ENCODE data around the gene KAT14. TPM values are rescaled to one million over a fixed set of nuclear protein-coding genes. Genes with fewer than 3 reads are reported as not detected.
"Not testable (repeated sequence)": the region's sequence is repeated elsewhere in the genome, so short reads cannot be mapped to it uniquely, and the experiment has no call there.

KAT14 gene
- total RNA-seq, 4 donors from 2014 or later, result 13.2 to 22.0 (median 18.6) TPM

DNA sequence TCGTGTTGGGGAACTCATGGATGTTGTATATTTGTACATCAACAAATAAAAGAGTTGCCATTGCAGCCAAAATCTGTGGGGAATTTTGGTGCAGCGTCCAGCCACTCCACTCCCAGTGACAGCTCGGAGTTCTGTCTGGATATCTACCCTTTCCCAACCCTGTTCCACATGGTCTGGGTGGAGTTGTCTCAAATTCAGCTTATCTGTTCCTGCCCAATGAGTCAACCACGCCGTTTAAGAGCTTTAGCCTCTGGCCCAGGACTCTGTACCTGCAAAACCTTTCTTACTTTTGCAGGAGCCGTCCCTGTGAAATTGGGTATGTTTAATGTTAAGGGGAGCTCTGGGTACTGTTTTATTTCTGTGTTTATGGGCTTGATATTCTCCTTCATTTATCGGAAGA lies 46.0 kb upstream of the KAT14 start:
- Histone ChIP-seq H3K4me3 (no peak overlapping the region), H3K27me3 (no peaks in the 10 kb centered on the region), H3K9me3 (no peaks in the 10 kb centered on the region), H3K36me3 (no peaks in the 10 kb centered on the region), H3K27ac (no peak overlapping the region), H3K4me1 (no peaks in the 10 kb centered on the region)
- TF ChIP-seq EP300 (IDR thresholded peaks at IDR 0.05) (no peak), CTCF (IDR thresholded peaks at IDR 0.05) (no peak), POLR2A (IDR thresholded peaks at IDR 0.05) (no peak), POLR2AphosphoS5 (IDR thresholded peaks at IDR 0.05) (no peak)
- DNase-seq (ENCODE audit: low spot score in 2 of 2), result no peak
- 63% methylated on average over 7 of the region's 7 CpGs for WGBS

DNA sequence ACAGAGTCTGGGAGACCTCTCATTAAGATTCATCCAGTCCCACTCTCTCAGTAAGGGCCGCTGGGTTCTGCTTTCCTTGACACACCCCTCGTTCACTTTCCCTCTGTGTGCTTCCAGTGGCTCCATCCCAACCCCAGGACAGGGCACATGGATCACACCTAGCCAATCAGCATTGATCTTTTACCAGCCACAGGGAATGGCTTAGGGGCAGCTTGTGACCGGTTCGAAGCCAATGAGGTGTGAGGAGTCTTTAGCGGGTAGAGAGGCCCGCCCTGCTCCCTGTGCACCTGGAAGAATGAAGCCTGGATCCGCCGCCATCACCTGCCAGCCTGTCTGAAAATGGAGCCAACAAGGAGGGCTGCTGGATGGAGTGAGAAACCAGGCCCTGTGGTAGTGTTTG lies 44.8 kb upstream of the KAT14 start:
- Histone ChIP-seq H3K4me3 (no peak overlapping the region), H3K9me3 (no peaks in the 10 kb centered on the region), H3K27ac (no peak overlapping the region), H3K4me1 (no peaks in the 10 kb centered on the region), H3K36me3 (no peaks in the 10 kb centered on the region), H3K27me3 (no peaks in the 10 kb centered on the region)
- TF ChIP-seq POLR2AphosphoS5 (IDR thresholded peaks at IDR 0.05) (no peak), CTCF (IDR thresholded peaks at IDR 0.05) (no peak), POLR2A (IDR thresholded peaks at IDR 0.05) (no peak), EP300 (IDR thresholded peaks at IDR 0.05) (no peak)
- 73% methylated on average over 6 of the region's 8 CpGs for WGBS
- no peak for DNase-seq (ENCODE audit: low spot score in 2 of 2)

- H3K9me3 ChIP-seq, result no peaks in the 10 kb centered on the region
- H3K27ac ChIP-seq, result no peak overlapping the region
- no peaks in the 10 kb centered on the region for H3K27me3 ChIP-seq
- H3K4me3 ChIP-seq, result no peak overlapping the region
- no peaks in the 10 kb centered on the region for H3K36me3 ChIP-seq
- no peak for DNase-seq (ENCODE audit: low spot score in 2 of 2)
- H3K4me1 ChIP-seq, result no peaks in the 10 kb centered on the region
- TF ChIP-seq CTCF (IDR thresholded peaks at IDR 0.05) (no peak), POLR2AphosphoS5 (IDR thresholded peaks at IDR 0.05) (no peak), POLR2A (IDR thresholded peaks at IDR 0.05) (no peak), EP300 (IDR thresholded peaks at IDR 0.05) (no peak)
- 74% methylated on average over 10 of the region's 10 CpGs for WGBS
Observed at GRCh38 chr20:18093388-18093787, 44.3 kb upstream of the KAT14 start.

DNA sequence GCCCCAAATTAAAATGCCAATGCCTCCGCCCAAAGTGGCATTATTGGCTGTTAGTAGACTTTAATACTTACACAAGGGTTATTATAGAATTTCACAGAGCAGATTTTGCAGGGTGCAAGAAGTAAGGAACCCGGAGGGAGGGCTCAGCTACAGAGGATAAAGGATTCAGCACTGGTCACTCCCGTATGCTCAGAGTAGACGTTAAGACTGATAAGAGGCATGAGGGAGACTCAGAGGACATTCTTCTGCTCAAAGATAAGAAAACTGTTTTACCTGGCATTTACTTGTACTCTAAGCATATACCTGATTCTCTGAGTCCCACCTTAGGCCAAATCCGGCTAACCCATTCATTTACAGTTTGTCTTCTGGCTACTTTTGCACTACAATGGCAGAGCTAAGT lies 43.5 kb upstream of the KAT14 start:
- no peaks in the 10 kb centered on the region for H3K27me3 ChIP-seq
- 92% methylated on average over 5 of the region's 5 CpGs for whole genome bisulfite sequencing
- no peak for DNase-seq (ENCODE audit: low spot score in 2 of 2)
- H3K27ac ChIP-seq, result no peak overlapping the region
- H3K4me1 ChIP-seq, result no peaks in the 10 kb centered on the region
- TF ChIP-seq POLR2AphosphoS5 (IDR thresholded peaks at IDR 0.05) (no peak), EP300 (IDR thresholded peaks at IDR 0.05) (no peak), POLR2A (IDR thresholded peaks at IDR 0.05) (no peak), CTCF (IDR thresholded peaks at IDR 0.05) (no peak)
- H3K9me3 ChIP-seq, result no peaks in the 10 kb centered on the region
- no peaks in the 10 kb centered on the region for H3K36me3 ChIP-seq
- H3K4me3 ChIP-seq, result no peak overlapping the region

- H3K27ac ChIP-seq; H3K27me3 ChIP-seq; H3K4me3 ChIP-seq; H3K9me3 ChIP-seq; DNase-seq (ENCODE audit: low spot score in 2 of 2); H3K4me1 ChIP-seq; H3K36me3 ChIP-seq: not testable (repeated sequence)
- WGBS, result 95% methylated on average over 11 of the region's 11 CpGs
Observed at GRCh38 chr20:18100569-18100968, 37.1 kb upstream of the KAT14 start.

DNA sequence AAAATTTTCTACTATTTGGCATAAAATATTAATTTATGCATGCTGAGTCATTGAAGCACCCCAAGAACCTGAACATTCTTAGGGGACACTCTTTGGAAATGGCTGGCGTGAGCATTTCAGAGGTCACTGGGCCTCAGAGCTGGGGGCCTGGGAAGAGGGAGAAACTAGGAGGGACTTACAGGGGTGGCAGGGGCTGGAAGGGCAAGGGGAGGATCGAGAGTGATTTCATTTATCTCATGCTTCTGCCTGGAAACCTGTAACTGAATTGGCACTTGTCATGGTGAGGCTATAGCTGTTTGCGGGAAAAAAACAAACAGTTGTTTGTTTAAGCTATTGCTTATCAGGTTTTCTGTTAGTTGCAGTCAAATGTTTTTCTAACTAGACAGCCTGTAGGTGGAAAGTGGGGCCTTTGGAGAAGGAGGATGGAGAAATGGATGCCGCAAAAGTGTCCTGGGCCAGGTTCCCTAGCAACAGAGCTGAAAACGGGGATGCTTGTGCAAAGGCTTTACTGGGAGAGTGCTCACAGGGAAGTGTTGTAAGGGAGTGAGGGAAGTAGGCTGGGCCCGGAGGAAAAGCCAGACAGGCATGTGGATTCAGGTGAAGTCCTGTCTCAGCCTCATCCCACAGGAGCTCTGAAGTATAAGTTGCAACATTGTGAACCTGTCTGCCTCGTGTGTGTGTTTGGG lies 36.4 kb upstream of the KAT14 start:
- DNase-seq (ENCODE audit: low spot score in 2 of 2), result no peak
- H3K36me3 ChIP-seq, result no peaks in the 10 kb centered on the region
- no peak for TF ChIP-seq POLR2A (IDR thresholded peaks at IDR 0.05)
- TF ChIP-seq EP300 (IDR thresholded peaks at IDR 0.05), result no peak
- no peaks in the 10 kb centered on the region for H3K27me3 ChIP-seq
- no peak overlapping the region for H3K27ac ChIP-seq
- WGBS, result 66% methylated on average over 7 of the region's 7 CpGs
- no peaks in the 10 kb centered on the region for H3K9me3 ChIP-seq
- H3K4me1 ChIP-seq, result no peaks in the 10 kb centered on the region
- H3K4me3 ChIP-seq, result no peak overlapping the region
